Stimulated activated CD4-positive, alpha-beta T cell treated with anti-CD3 and anti-CD28 coated beads, TNF-alpha, amount 100 ng/mL, for 4 hours (primary cell): ENCODE results near the gene FGFBP2.

ENCODE experiments used
- DNase-seq, 3 experiments: peaks; one replicate each; pipeline ENCODE4 v3.0.0-alpha.2; 2020; ENCODE audit warnings: low read depth in 3 of 3

Gene FGFBP2

GRCh38 chr4:15968551-15969300, 5.8 kb upstream of the FGFBP2 start:
- no peak for DNase-seq

GRCh38 chr4:15965325-15965724, 2.4 kb upstream of the FGFBP2 start:
- DNase-seq, result no peak

GRCh38 chr4:15964159-15964558, 1.2 kb upstream of the FGFBP2 start:
- no peak for DNase-seq

- DNase-seq, result no peak
These were observed 601 bp upstream of the FGFBP2 start for GRCh38 chr4:15963576-15963975.

GRCh38 chr4:15961781-15962510, 1.0 kb downstream of the FGFBP2 start:
- DNase-seq, result no peak

GRCh38 chr4:15958562-15958961, 4.4 kb downstream of the FGFBP2 start:
- DNase-seq, result no peak

GRCh38 chr4:15956179-15956850, 6.7 kb downstream of the FGFBP2 start:
- DNase-seq, result peak; percentile 49 to 63 (median 55)

- no peak for DNase-seq
These were observed 7.3 kb downstream of the FGFBP2 start for GRCh38 chr4:15955670-15956069.

GRCh38 chr4:15953625-15954024, 9.3 kb downstream of the FGFBP2 start:
- DNase-seq, result no peak

GRCh38 chr4:15951781-15952180, 11.2 kb downstream of the FGFBP2 start:
- DNase-seq, result no peak

GRCh38 chr4:15948826-15949225, 14.1 kb downstream of the FGFBP2 start:
- DNase-seq, result no peak

GRCh38 chr4:15947684-15948083, 15.3 kb downstream of the FGFBP2 start:
- no peak for DNase-seq

GRCh38 chr4:15945516-15945915, 17.5 kb downstream of the FGFBP2 start:
- no peak for DNase-seq

GRCh38 chr4:15944895-15945294, 18.1 kb downstream of the FGFBP2 start:
- no peak for DNase-seq

- no peak for DNase-seq
These were observed 20.7 kb downstream of the FGFBP2 start for GRCh38 chr4:15942283-15942682.

- no peak for DNase-seq
These were observed 24.3 kb downstream of the FGFBP2 start, which contains the start of gene FGFBP1 for GRCh38 chr4:15938640-15939039. Gene FGFBP1 (minus strand): TSS chr4:15938740. CDS start chr4:15936632, 2,108 bp downstream.

- no peak for DNase-seq
These were observed 24.8 kb downstream of the FGFBP2 start for GRCh38 chr4:15938182-15938581.

GRCh38 chr4:15936495-15936894, 26.5 kb downstream of the FGFBP2 start:
- no peak for DNase-seq

GRCh38 chr4:15935504-15936402, 27.2 kb downstream of the FGFBP2 start:
- no peak for DNase-seq

GRCh38 chr4:15934259-15934658, 28.7 kb downstream of the FGFBP2 start:
- DNase-seq, result no peak

GRCh38 chr4:15931451-15932210, 31.3 kb downstream of the FGFBP2 start:
- no peak for DNase-seq
